HepG2 (cell line): Measurements from ENCODE around the gene ELP2. TPM values are rescaled to one million over a fixed set of nuclear protein-coding genes. Genes with fewer than 3 reads are reported as not detected.

Experiments
- ATAC-seq: fragments of 200-7000 bp; cut with Tn5 transposase; 3 replicates; pipeline ENCODE4 v1.9.1; 2020; ENCODE audit warnings: mild to moderate bottlenecking, moderate library complexity
- BruUV-seq: library from RNA; stranded (reverse); fragments of 400-500 nt; replicated peaks from 2 replicates; lab custom pipeline; 2021; lab: Mats Ljungman, UMichigan
- CTCF ChIA-PET: fragments of 300-600 bp; formaldehyde crosslinking; extraction: SDS; loops from one replicate; lab custom pipeline; 2021; ENCODE audit warnings: low total read pairs, inconsistent platforms, low intra/inter-chr PET ratio; lab: Yijun Ruan, JAX
- POLR2A ChIA-PET: fragments of 350-600 bp; sonication (Branson Sonifier 250); formaldehyde crosslinking; loops from one replicate; lab custom pipeline; 2020; ENCODE audit warnings: antibody characterized with exemption, inconsistent platforms; lab: Yijun Ruan, JAX
- DNase-seq: peaks from one replicate; pipeline ENCODE4 v3.0.0-alpha.2; 2015; ENCODE audit warnings: low spot score
- FAIRE-seq: peaks from 3 replicates; lab custom pipeline; 2011; peaks lifted over from hg19 to GRCh38; lab: Jason Lieb, UNC
- H2AFZ ChIP-seq: one replicate; pipeline ENCODE4 v1.6.1; 2011; ENCODE audit warnings: low read length, inconsistent platforms
- H3K27ac ChIP-seq: fragments of 300-600 bp; 3 replicates; pipeline ENCODE4 v1.8.0; 2011; ENCODE audit warnings: mixed run types, mild to moderate bottlenecking, mixed read lengths, low read length, inconsistent platforms; ENCODE audit not compliant: insufficient read depth; ENCODE audit errors: extremely low read length
- H3K27me3 ChIP-seq, 2 experiments: fragments of 200-600 bp in 1 of 2; 2 replicates in 1 of 2; 3 replicates in 1 of 2; pipeline versions ENCODE4 v1.6.0 to v1.8.0; 2011; ENCODE audit warnings: low read length in 2 of 2, mild to moderate bottlenecking in 2 of 2, moderate library complexity in 2 of 2, inconsistent platforms in 1 of 2; ENCODE audit not compliant: insufficient read depth in 2 of 2, control insufficient read depth in 1 of 2
- H3K36me3 ChIP-seq, 2 experiments: fragments of 200-600 bp in 1 of 2; replicated peaks in 1 of 2; 2 replicates in 1 of 2; 3 replicates in 1 of 2; pipeline versions ENCODE4 v1.5.1 to v1.8.0; 2011; ENCODE audit warnings: low read length in 2 of 2, inconsistent platforms in 1 of 2; ENCODE audit not compliant: insufficient read depth in 2 of 2, control insufficient read depth in 1 of 2
- H3K4me1 ChIP-seq: 2 replicates; pipeline ENCODE4 v1.5.1; 2012; ENCODE audit warnings: low read length, inconsistent platforms; ENCODE audit not compliant: insufficient read depth
- H3K4me2 ChIP-seq: 2 replicates; pipeline ENCODE4 v1.6.0; 2011; ENCODE audit warnings: low read depth, low read length, inconsistent platforms
- H3K4me3 ChIP-seq, 3 experiments: fragments of 200-600 bp in 1 of 3; sonication (generic), shearing (Covaris generic) in 1 of 3; replicated peaks in 1 of 3; 2 replicates each; pipeline ENCODE4 v1.5.1; 2011 to 2016; ENCODE audit warnings: low read length in 3 of 3, inconsistent platforms in 2 of 3, low read depth in 2 of 3, mild to moderate bottlenecking in 2 of 3, control low read depth in 1 of 3, mixed read lengths in 1 of 3; ENCODE audit not compliant: insufficient read depth in 1 of 3
- H3K79me2 ChIP-seq: one replicate; pipeline ENCODE4 v1.6.1; 2011; ENCODE audit warnings: low read length, inconsistent platforms; ENCODE audit not compliant: insufficient read depth
- H3K9ac ChIP-seq: 2 replicates; pipeline ENCODE4 v1.6.0; 2011; ENCODE audit warnings: mild to moderate bottlenecking, low read depth, low read length, inconsistent platforms; ENCODE audit not compliant: insufficient read depth
- H3K9me3 ChIP-seq: 2 replicates; pipeline ENCODE4 v1.5.1; 2012; ENCODE audit warnings: mild to moderate bottlenecking, low read length
- H4K20me1 ChIP-seq: 2 replicates; pipeline ENCODE4 v1.6.0; 2011; ENCODE audit warnings: inconsistent platforms, mild to moderate bottlenecking, low read length, moderate library complexity; ENCODE audit not compliant: insufficient read depth
- FOXP1 ChIP-seq, 2 experiments: fragments of 450-650 bp in 1 of 2; IDR thresholded peaks; 2 replicates each; pipeline ENCODE4 v1.6.1; 2017 to 2018; ENCODE audit warnings: antibody characterized with exemption in 1 of 2
- KDM3A ChIP-seq: IDR thresholded peaks from 2 replicates; pipeline ENCODE4 v1.6.1; 2018; ENCODE audit warnings: low read depth, missing compliant biosample characterization
- LCORL ChIP-seq, 2 experiments: fragments of 450-650 bp in 1 of 2; sonication (generic) in 1 of 2; formaldehyde crosslinking in 1 of 2; IDR thresholded peaks; 2 replicates each; pipeline versions ENCODE4 v1.5.0 to v1.6.1; 2017 to 2020; ENCODE audit warnings: antibody characterized with exemption in 1 of 2, missing genetic modification reagents in 1 of 2
- NFATC3 ChIP-seq: sonication (generic); formaldehyde crosslinking; IDR thresholded peaks from 2 replicates; pipeline ENCODE4 v1.5.1; 2020; ENCODE audit warnings: mild to moderate bottlenecking, missing genetic modification reagents
- SYNCRIP ChIP-seq: fragments of 200-400 bp; formaldehyde crosslinking; IDR thresholded peaks from 2 replicates; pipeline ENCODE4 v1.6.1; 2018; ENCODE audit warnings: mild to moderate bottlenecking, low read depth, low read length; ENCODE audit not compliant: insufficient read depth
- ZNF224 ChIP-seq: sonication (generic); formaldehyde crosslinking; IDR thresholded peaks from 2 replicates; pipeline ENCODE4 v1.5.0; 2020; ENCODE audit warnings: mild to moderate bottlenecking, missing genetic modification reagents
- WGBS: methylation state at CpG from one replicate; pipeline ENCODE4 v1.1.6; 2017; ENCODE audit warnings: low lambda C conversion rate; 5-methylcytosine and 5-hydroxymethylcytosine counted together
- in situ Hi-C: cut with HindIII; loops from 2 replicates; pipeline ENCODE4 v1.10.0; 2017; ENCODE audit warnings: low pct_unique_long_range_greater_than_20kb; ENCODE audit not compliant: extremely low pct_ligation_motif_present
- intact Hi-C: fragments of 100-400 bp; cut with micrococcal nuclease; formaldehyde crosslinking; loops from one replicate; pipeline ENCODE4 v1.10.0; 2022; ENCODE audit not compliant: unreplicated experiment
- polyA plus RNA-seq, 8 experiments: library from polyadenylated mRNA; depleted of rRNA in 3 of 8; stranded (reverse) in 7 of 8; unstranded in 1 of 8; fragments of >200 nt; fragmentation: Illumina TruSeq in 4 of 8; extraction: Trizol in 4 of 8; gene quantifications; 2 replicates each; pipeline versions ENCODE4 v1.2.1 to v1.2.3, GENCODE V29; 2011 to 2016; ENCODE audit warnings: low read depth in 4 of 8, missing spikeins in 1 of 8, mixed read lengths in 1 of 8; ENCODE audit not compliant: insufficient read depth in 1 of 8
- total RNA-seq, 5 experiments: library from RNA; depleted of rRNA; stranded (reverse); fragments of >200 nt; fragmentation: Illumina TruSeq; extraction: Trizol; gene quantifications; 2 replicates each; pipeline ENCODE4 v1.2.3, GENCODE V29; 2016; ENCODE audit warnings: low read depth in 1 of 5
- TF ChIP-seq, protein P1 (sequence below): sonication (generic); formaldehyde crosslinking; IDR thresholded peaks from 2 replicates; pipeline ENCODE4 v1.5.0; 2020; ENCODE audit warnings: mild to moderate bottlenecking, missing genetic modification reagents, borderline replicate concordance

ELP2 gene
- total and polyA plus RNA-seq, 2 of the 13 experiments (the other 11 are each of a cell fraction or from before 2014, with no cell fraction given) = 98.7 to 100 TPM

DNA sequence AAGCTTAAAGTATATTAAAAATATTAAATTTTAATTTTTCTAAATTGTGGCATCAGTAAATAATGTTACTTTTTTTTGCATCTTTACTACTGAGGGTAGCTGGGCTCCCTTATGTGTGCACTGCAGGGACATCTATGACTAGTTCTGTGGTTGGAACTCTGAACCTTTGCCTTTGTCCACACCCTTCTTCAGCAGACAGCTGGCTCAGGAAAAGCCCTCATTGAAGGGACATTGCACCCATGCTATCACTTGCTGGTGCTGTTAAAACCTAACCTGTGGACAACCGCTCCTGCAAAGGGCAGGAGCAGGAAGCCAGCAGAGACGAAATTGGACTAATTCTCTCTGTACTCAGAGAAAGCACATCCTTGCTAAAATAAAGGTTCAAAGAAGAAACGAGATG is 87.6 kb downstream of the ELP2 start (continued):
- 0 out of 2 replicates have a peak, but pooled peaks have one; percentile 21 for TF ChIP-seq ZNF224
- TF ChIP-seq SYNCRIP = no peak
- TF ChIP-seq, protein P1, sequence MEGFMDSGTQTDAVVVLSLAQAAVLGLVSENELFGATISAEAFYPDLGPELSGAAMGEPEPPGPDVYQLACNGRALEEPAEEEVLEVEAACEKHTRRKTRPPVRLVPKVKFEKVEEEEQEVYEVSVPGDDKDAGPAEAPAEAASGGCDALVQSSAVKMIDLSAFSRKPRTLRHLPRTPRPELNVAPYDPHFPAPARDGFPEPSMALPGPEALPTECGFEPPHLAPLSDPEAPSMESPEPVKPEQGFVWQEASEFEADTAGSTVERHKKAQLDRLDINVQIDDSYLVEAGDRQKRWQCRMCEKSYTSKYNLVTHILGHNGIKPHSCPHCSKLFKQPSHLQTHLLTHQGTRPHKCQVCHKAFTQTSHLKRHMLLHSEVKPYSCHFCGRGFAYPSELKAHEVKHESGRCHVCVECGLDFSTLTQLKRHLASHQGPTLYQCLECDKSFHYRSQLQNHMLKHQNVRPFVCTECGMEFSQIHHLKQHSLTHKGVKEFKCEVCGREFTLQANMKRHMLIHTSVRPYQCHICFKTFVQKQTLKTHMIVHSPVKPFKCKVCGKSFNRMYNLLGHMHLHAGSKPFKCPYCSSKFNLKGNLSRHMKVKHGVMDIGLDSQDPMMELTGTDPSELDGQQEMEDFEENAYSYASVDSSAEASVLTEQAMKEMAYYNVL (CRISPR knock-in tag) = no peak
- no peak for TF ChIP-seq LCORL (IDR thresholded peaks at IDR 0.05)
- peak; percentile 57; the same call in 1 of the 2 replicates for TF ChIP-seq LCORL (CRISPR knock-in tag; IDR thresholded peaks at IDR 0.05)

DNA sequence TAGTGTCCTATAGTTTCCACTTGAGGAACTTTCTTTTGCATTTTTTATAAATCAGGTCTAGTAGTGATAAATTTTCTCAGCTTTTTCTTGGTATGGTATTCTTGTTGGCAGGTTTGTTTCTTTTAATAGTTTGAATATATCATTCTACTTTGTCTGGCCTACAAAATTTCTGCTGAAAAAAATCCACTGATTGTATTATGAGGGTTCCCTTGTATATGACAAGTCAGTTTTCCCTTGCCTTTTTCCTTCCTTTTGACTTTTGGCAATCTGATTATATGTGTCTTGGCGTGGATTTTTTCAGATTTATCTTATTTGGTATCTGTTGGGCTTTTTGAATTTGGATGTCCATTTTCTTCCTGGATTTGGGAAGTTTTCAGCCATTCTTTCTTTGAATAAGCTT is 99.5 kb downstream of the ELP2 start:
- 93% methylated on average over 1 of the region's 1 CpG for WGBS
- POLR2A ChIA-PET = no interaction called here
- Histone ChIP-seq H3K4me2 (no peak overlapping the region), H3K79me2 (peaks cover 2% of the 10 kb centered on the region), H3K4me1 (no peaks in the 10 kb centered on the region), H4K20me1 (no peaks in the 10 kb centered on the region), H3K9ac (no peak overlapping the region), H3K27ac (no peak overlapping the region), H3K9me3 (peaks cover 4% of the 10 kb centered on the region; the same call in 1 of the 2 replicates), H3K4me3 (no peak overlapping the region), H3K36me3 (peaks cover 2 to 26% of the 10 kb centered on the region in 2 experiments; a peak in 4 of 5 replicates), H2AFZ (no peak overlapping the region), H3K27me3 (no peaks in the 10 kb centered on the region)
- DNase-seq (no peak), FAIRE-seq (no peak), ATAC-seq (no peak)
- CTCF ChIA-PET = no interaction called here
- TF ChIP-seq NFATC3 (CRISPR knock-in tag) (no peak), KDM3A (CRISPR knock-in tag) (no peak), FOXP1 (IDR thresholded peaks at IDR 0.05) (no peak), FOXP1 (CRISPR knock-in tag; IDR thresholded peaks at IDR 0.05) (no peak)
- in situ Hi-C loops (no loop called here), intact Hi-C loops (no loop called here)
- BruUV-seq = no TSS peak

Other genes starting within 250 kb of the ELP2 start
- gene RPRD1A, start 62.3 kb upstream of the ELP2 start, total RNA-seq (2016; rRNA removed; fragmentation: Illumina TruSeq; extraction: Trizol) = 78.2 and 105 TPM in 2 replicates
- 36.4 and 42.5 TPM in 2 replicates for gene RPRD1A, start 62.3 kb upstream of the ELP2 start, polyA plus RNA-seq (2011; rRNA removed)
- 30.6 and 41.7 TPM in 2 replicates for gene SLC39A6, start 559 bp upstream of the ELP2 start, total RNA-seq (2016; rRNA removed; fragmentation: Illumina TruSeq; extraction: Trizol)
- 53.5 and 59.2 TPM in 2 replicates for gene SLC39A6, start 559 bp upstream of the ELP2 start, polyA plus RNA-seq (2011; rRNA removed)
- gene MOCOS, start 57.6 kb downstream of the ELP2 start, total RNA-seq (2016; rRNA removed; fragmentation: Illumina TruSeq; extraction: Trizol) = 15.4 and 20.0 TPM in 2 replicates
- gene MOCOS, start 57.6 kb downstream of the ELP2 start, polyA plus RNA-seq (2011; rRNA removed) = 7.7 and 10.1 TPM in 2 replicates
- gene FHOD3, start 167.8 kb downstream of the ELP2 start, total RNA-seq (2016; rRNA removed; fragmentation: Illumina TruSeq; extraction: Trizol) = 0.07 TPM in 1 of 2 replicates, not detected in the other
- not detected in 2 replicates for gene FHOD3, start 167.8 kb downstream of the ELP2 start, polyA plus RNA-seq (2011; rRNA removed)